ENCODE results near the gene N4BP2L1.

N4BP2L1 gene

DNA sequence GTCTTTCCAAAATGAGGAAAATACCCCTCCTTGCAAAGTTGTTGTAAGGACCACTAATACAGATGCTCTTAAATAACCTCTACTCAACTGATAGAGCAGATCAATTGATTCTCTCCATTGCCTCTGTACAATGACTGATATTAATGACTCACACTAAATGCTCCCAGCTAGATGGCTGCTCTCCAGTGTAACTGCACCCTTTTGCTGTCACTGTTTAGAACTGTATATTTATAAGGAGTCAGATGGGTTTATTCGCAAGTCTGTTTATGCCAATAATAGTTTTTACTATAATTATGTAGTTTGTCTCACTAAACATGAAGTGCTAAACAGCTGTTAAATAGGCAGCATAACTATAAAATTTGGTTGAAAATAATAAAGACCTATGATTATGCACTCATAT lies 21.0 kb upstream of the N4BP2L1 start:
- H3K4me1 ChIP-seq (ENCODE audit: control insufficient read depth in 1 of 2, insufficient read depth in 2 of 2, low read length in 2 of 2), result no peaks in the 10 kb centered on the region
- no peaks in the 10 kb centered on the region for H3K9me3 ChIP-seq (ENCODE audit: insufficient read depth, low read depth, low read length)
- no peak overlapping the region for H3K18ac ChIP-seq (ENCODE audit: low read length)
- H4K12ac ChIP-seq (ENCODE audit: low read depth, low read length), result no peak overlapping the region
- H3K79me1 ChIP-seq (ENCODE audit: low read length), result no peaks in the 10 kb centered on the region
- H4K8ac ChIP-seq (ENCODE audit: low read depth, low read length), result no peak overlapping the region
- no peak overlapping the region for H3K27ac ChIP-seq (ENCODE audit: low read depth, low read length)
- no peak overlapping the region for H2AK5ac ChIP-seq (ENCODE audit: low read length)
- DNase-seq, result no peak
- peaks cover 0 to 1% of the 10 kb centered on the region in 2 experiments for H3K36me3 ChIP-seq (ENCODE audit: control insufficient read depth in 1 of 2, insufficient read depth in 2 of 2, low read length in 2 of 2)
- no peak overlapping the region for H3K4me2 ChIP-seq (ENCODE audit: low read length)
- no peak overlapping the region for H3K9ac ChIP-seq (ENCODE audit: low read length)
- no peak overlapping the region for H4K91ac ChIP-seq (ENCODE audit: low read depth, low read length)
- H2AFZ ChIP-seq (ENCODE audit: insufficient read depth, low read length, poor library complexity), result no peak overlapping the region
- no peaks in the 10 kb centered on the region for H3K79me2 ChIP-seq (ENCODE audit: control insufficient read depth, insufficient read depth, low read length, poor library complexity)
- H3K4me3 ChIP-seq (ENCODE audit: low read depth, low read length), result no peak overlapping the region
- H3K14ac ChIP-seq (ENCODE audit: low read length), result no peak overlapping the region
- no peak overlapping the region for H3K23ac ChIP-seq (ENCODE audit: low read length)
- no CpG with 5 or more reads among the region's 1 CpG for WGBS (ENCODE audit: extremely low coverage, insufficient coverage, insufficient read length)
- H2BK120ac ChIP-seq (ENCODE audit: insufficient read depth, low read length, poor library complexity), result no peak overlapping the region
- H3K27me3 ChIP-seq (ENCODE audit: insufficient read depth, low read length), result no peaks in the 10 kb centered on the region
- no peak overlapping the region for H2BK5ac ChIP-seq (ENCODE audit: low read depth, low read length, poor library complexity)
- no peak overlapping the region for H2BK12ac ChIP-seq (ENCODE audit: low read length)
- H3K4ac ChIP-seq (ENCODE audit: low read depth, low read length), result no peak overlapping the region

DNA sequence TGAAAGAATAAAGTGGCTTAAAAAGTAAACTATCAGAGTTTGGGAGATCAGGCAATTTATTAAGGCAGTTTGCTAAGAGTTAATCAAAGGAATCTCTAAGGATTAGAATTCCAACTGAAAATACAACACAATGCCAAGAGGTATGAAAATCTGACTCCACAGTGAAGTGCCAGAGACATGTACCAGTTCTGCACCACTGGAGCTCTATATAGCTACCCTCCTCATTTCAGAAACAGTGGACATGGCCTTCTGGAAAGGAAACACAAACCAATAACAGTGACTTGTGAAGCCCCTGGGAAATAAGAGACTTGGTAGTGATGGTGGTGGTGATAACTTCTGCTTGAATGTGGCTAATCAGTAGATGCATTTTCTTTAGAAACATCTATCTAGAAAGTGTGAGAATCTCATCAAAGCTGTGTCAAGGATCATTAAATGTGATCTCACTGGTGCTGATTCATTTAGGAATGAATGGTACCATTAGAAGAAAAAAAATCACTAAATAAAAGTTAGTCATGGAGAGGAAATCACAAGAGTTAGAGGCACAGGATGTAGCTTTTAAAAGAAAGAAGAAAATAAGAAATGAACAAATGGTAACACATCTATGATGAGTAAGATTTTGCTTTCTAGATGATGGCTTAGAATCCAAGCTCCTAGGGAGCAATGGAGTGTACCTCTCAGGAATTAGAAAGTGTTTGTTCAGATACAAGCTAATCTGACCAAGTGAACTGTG lies 20.1 kb upstream of the N4BP2L1 start:
- Histone ChIP-seq H3K27me3 (ENCODE audit: insufficient read depth, low read length) (no peaks in the 10 kb centered on the region), H3K23ac (ENCODE audit: low read length) (no peak overlapping the region), H4K8ac (ENCODE audit: low read depth, low read length) (no peak overlapping the region), H2BK120ac (ENCODE audit: insufficient read depth, low read length, poor library complexity) (no peak overlapping the region), H3K9me3 (ENCODE audit: insufficient read depth, low read depth, low read length) (no peaks in the 10 kb centered on the region), H2AK5ac (ENCODE audit: low read length) (no peak overlapping the region), H3K4me2 (ENCODE audit: low read length) (no peak overlapping the region), H3K79me2 (ENCODE audit: control insufficient read depth, insufficient read depth, low read length, poor library complexity) (no peaks in the 10 kb centered on the region), H3K18ac (ENCODE audit: low read length) (no peak overlapping the region), H4K91ac (ENCODE audit: low read depth, low read length) (no peak overlapping the region), H2BK5ac (ENCODE audit: low read depth, low read length, poor library complexity) (no peak overlapping the region), H2BK12ac (ENCODE audit: low read length) (no peak overlapping the region), H3K4ac (ENCODE audit: low read depth, low read length) (no peak overlapping the region), H3K9ac (ENCODE audit: low read length) (no peak overlapping the region), H3K79me1 (ENCODE audit: low read length) (no peaks in the 10 kb centered on the region), H2AFZ (ENCODE audit: insufficient read depth, low read length, poor library complexity) (no peak overlapping the region), H3K36me3 (ENCODE audit: control insufficient read depth in 1 of 2, insufficient read depth in 2 of 2, low read length in 2 of 2) (peaks cover 0 to 1% of the 10 kb centered on the region in 2 experiments), H3K27ac (ENCODE audit: low read depth, low read length) (no peak overlapping the region), H3K4me1 (ENCODE audit: control insufficient read depth in 1 of 2, insufficient read depth in 2 of 2, low read length in 2 of 2) (no peaks in the 10 kb centered on the region), H3K4me3 (ENCODE audit: low read depth, low read length) (no peak overlapping the region), H4K12ac (ENCODE audit: low read depth, low read length) (no peak overlapping the region), H3K14ac (ENCODE audit: low read length) (no peak overlapping the region)
- no peak for DNase-seq

DNA sequence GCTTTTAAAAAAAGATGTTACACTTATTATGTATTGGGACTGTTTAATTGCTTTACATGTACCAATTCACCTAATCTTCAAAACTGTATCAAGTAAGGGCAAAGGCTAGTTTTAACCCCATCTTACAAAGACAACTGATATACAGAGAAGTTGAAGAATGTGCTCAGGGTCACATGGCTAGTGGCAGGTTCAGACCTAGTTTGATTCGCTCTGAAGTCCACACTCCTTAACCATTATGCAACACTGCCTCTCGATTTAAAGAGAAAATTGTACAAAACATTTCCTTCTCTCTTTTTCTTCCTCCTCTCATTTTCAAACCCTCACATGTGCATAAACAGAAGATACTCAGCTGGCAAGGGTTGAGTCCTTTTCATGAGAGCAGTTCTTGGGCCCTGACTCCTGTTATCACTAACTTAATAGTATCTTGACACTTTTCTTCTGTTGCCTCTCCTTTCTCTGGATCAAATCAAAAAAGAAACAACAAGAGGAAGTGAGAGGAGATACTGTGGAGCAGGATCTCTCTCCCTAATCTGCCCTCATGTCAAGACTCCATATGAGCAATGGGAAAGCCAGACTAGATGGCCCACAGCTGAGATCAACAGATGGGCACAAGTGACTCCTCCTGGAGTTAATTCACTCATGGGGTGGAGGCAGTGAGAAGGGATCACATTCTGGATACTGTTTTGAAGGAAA lies 19.0 kb upstream of the N4BP2L1 start:
- no peaks in the 10 kb centered on the region for H3K79me2 ChIP-seq (ENCODE audit: control insufficient read depth, insufficient read depth, low read length, poor library complexity)
- H2BK12ac ChIP-seq (ENCODE audit: low read length), result no peak overlapping the region
- H3K9me3 ChIP-seq (ENCODE audit: insufficient read depth, low read depth, low read length), result no peaks in the 10 kb centered on the region
- H3K27me3 ChIP-seq (ENCODE audit: insufficient read depth, low read length), result no peaks in the 10 kb centered on the region
- no peak overlapping the region for H2BK120ac ChIP-seq (ENCODE audit: insufficient read depth, low read length, poor library complexity)
- H3K18ac ChIP-seq (ENCODE audit: low read length), result no peak overlapping the region
- no peak overlapping the region for H3K27ac ChIP-seq (ENCODE audit: low read depth, low read length)
- H2AFZ ChIP-seq (ENCODE audit: insufficient read depth, low read length, poor library complexity), result no peak overlapping the region
- H3K4me2 ChIP-seq (ENCODE audit: low read length), result no peak overlapping the region
- H3K36me3 ChIP-seq (ENCODE audit: control insufficient read depth in 1 of 2, insufficient read depth in 2 of 2, low read length in 2 of 2), result peaks cover 0 to 1% of the 10 kb centered on the region in 2 experiments
- no peak overlapping the region for H2BK5ac ChIP-seq (ENCODE audit: low read depth, low read length, poor library complexity)
- H3K79me1 ChIP-seq (ENCODE audit: low read length), result no peaks in the 10 kb centered on the region
- H4K12ac ChIP-seq (ENCODE audit: low read depth, low read length), result no peak overlapping the region
- no peak overlapping the region for H4K8ac ChIP-seq (ENCODE audit: low read depth, low read length)
- no peak overlapping the region for H3K4me3 ChIP-seq (ENCODE audit: low read depth, low read length)
- no peak overlapping the region for H3K14ac ChIP-seq (ENCODE audit: low read length)
- no peak overlapping the region for H2AK5ac ChIP-seq (ENCODE audit: low read length)
- DNase-seq, result no peak
- H3K4me1 ChIP-seq (ENCODE audit: control insufficient read depth in 1 of 2, insufficient read depth in 2 of 2, low read length in 2 of 2), result no peaks in the 10 kb centered on the region
- WGBS (ENCODE audit: extremely low coverage, insufficient coverage, insufficient read length), result no CpG with 5 or more reads among the region's 2 CpGs
- H4K91ac ChIP-seq (ENCODE audit: low read depth, low read length), result no peak overlapping the region
- H3K9ac ChIP-seq (ENCODE audit: low read length), result no peak overlapping the region
- H3K23ac ChIP-seq (ENCODE audit: low read length), result no peak overlapping the region
- no peak overlapping the region for H3K4ac ChIP-seq (ENCODE audit: low read depth, low read length)

DNA sequence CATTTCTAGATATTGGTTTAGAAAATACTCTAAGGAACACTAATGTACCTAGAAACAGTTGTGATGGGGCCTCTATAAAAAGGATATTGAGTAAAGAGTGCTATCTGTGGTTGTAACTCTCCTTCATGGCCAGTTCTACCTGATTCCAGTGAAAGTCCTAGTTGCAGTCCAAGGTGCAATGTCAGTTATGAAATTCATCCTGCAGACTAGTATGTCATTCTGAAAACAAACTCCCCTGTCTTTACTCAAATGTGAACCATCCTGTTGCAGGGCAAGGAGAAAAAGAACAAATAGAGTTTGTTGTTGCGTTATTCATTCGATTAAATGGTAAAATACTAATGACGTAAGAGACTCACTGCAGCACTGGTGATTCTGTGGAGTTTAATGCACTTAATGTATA lies 18.3 kb upstream of the N4BP2L1 start:
- Histone ChIP-seq H2AFZ (ENCODE audit: insufficient read depth, low read length, poor library complexity) (no peak overlapping the region), H2BK12ac (ENCODE audit: low read length) (no peak overlapping the region), H3K36me3 (ENCODE audit: control insufficient read depth in 1 of 2, insufficient read depth in 2 of 2, low read length in 2 of 2) (no peaks in the 10 kb centered on the region), H2BK120ac (ENCODE audit: insufficient read depth, low read length, poor library complexity) (no peak overlapping the region), H3K9me3 (ENCODE audit: insufficient read depth, low read depth, low read length) (no peaks in the 10 kb centered on the region), H2BK5ac (ENCODE audit: low read depth, low read length, poor library complexity) (no peak overlapping the region), H3K4ac (ENCODE audit: low read depth, low read length) (no peak overlapping the region), H4K8ac (ENCODE audit: low read depth, low read length) (no peak overlapping the region), H3K27ac (ENCODE audit: low read depth, low read length) (no peak overlapping the region), H3K4me3 (ENCODE audit: low read depth, low read length) (no peak overlapping the region), H3K79me1 (ENCODE audit: low read length) (no peaks in the 10 kb centered on the region), H3K27me3 (ENCODE audit: insufficient read depth, low read length) (no peaks in the 10 kb centered on the region), H3K79me2 (ENCODE audit: control insufficient read depth, insufficient read depth, low read length, poor library complexity) (no peaks in the 10 kb centered on the region), H4K12ac (ENCODE audit: low read depth, low read length) (no peak overlapping the region), H3K14ac (ENCODE audit: low read length) (no peak overlapping the region), H3K4me1 (ENCODE audit: control insufficient read depth in 1 of 2, insufficient read depth in 2 of 2, low read length in 2 of 2) (no peaks in the 10 kb centered on the region), H3K18ac (ENCODE audit: low read length) (no peak overlapping the region), H4K91ac (ENCODE audit: low read depth, low read length) (no peak overlapping the region), H3K9ac (ENCODE audit: low read length) (no peak overlapping the region), H3K4me2 (ENCODE audit: low read length) (no peak overlapping the region), H2AK5ac (ENCODE audit: low read length) (no peak overlapping the region), H3K23ac (ENCODE audit: low read length) (no peak overlapping the region)
- no peak for DNase-seq
- no CpG with 5 or more reads among the region's 3 CpGs for WGBS (ENCODE audit: extremely low coverage, insufficient coverage, insufficient read length)
